GM12878 (cell line): Measurements from ENCODE around the gene FLOT1. TPM values are rescaled to one million over a fixed set of nuclear protein-coding genes. Genes with fewer than 3 reads are reported as not detected.
A peak's percentile ranks its signal among the peaks of the same experiment; 100 is the strongest.

Source experiments
- ATAC-seq: fragments of 200-7000 bp; cut with Tn5 transposase; 3 replicates; pipeline ENCODE4 v1.9.1; 2020; ENCODE audit warnings: mild to moderate bottlenecking, moderate library complexity
- BruUV-seq: library from RNA; stranded (reverse); fragments of 400-500 nt; replicated peaks from 2 replicates; lab custom pipeline; 2021; lab: Mats Ljungman, UMichigan
- CTCF ChIA-PET: fragments of 300-600 bp; sonication (Branson Sonifier 250); formaldehyde crosslinking; extraction: SDS; loops from one replicate; lab custom pipeline; 2021; ENCODE audit warnings: inconsistent platforms; lab: Yijun Ruan, JAX
- POLR2A ChIA-PET: fragments of 350-600 bp; formaldehyde crosslinking; extraction: SDS; loops from one replicate; lab custom pipeline; 2021; ENCODE audit warnings: inconsistent platforms; lab: Charles Lee
- RAD21 ChIA-PET: fragments of 300-600 bp; sonication (Branson Sonifier 250); formaldehyde crosslinking; loops from one replicate; lab custom pipeline; 2023; ENCODE audit warnings: antibody characterized with exemption; ENCODE audit not compliant: unreplicated experiment; lab: Charles Lee
- SMC1A ChIA-PET: fragments of 300-600 bp; sonication (Branson Sonifier 250); formaldehyde crosslinking; loops from one replicate; lab custom pipeline; 2023; ENCODE audit not compliant: unreplicated experiment, uncharacterized antibody; lab: Charles Lee
- DNase-seq: peaks from one replicate; pipeline ENCODE4 v3.0.0-alpha.2; 2011; ENCODE audit warnings: low read depth, low spot score
- FAIRE-seq: peaks from 3 replicates; lab custom pipeline; 2011; peaks lifted over from hg19 to GRCh38; lab: Jason Lieb, UNC
- H2AFZ ChIP-seq: 2 replicates; pipeline ENCODE4 v1.6.0; 2011; ENCODE audit warnings: low read depth, low read length, control low read depth; ENCODE audit not compliant: control insufficient read depth
- H3K27ac ChIP-seq: 2 replicates; pipeline ENCODE4 v1.5.1; 2011; ENCODE audit warnings: control low read depth; ENCODE audit not compliant: control insufficient read depth, insufficient read depth
- H3K27me3 ChIP-seq, 2 experiments: replicated peaks in 1 of 2; 2 replicates each; pipeline versions ENCODE4 v1.6.0 to v1.6.1; 2011; ENCODE audit warnings: low read length in 1 of 2; ENCODE audit not compliant: control insufficient read depth in 2 of 2, insufficient read depth in 2 of 2
- H3K36me3 ChIP-seq, 2 experiments: 2 replicates each; pipeline ENCODE4 v1.5.1; 2011; ENCODE audit warnings: low read length in 1 of 2; ENCODE audit not compliant: control insufficient read depth in 2 of 2, insufficient read depth in 2 of 2
- H3K4me1 ChIP-seq: 2 replicates; pipeline ENCODE4 v1.6.1; 2011; ENCODE audit warnings: mild to moderate bottlenecking, low read length, moderate library complexity, mixed read lengths; ENCODE audit not compliant: control insufficient read depth, insufficient read depth
- H3K4me2 ChIP-seq: 2 replicates; pipeline ENCODE4 v1.6.0; 2011; ENCODE audit warnings: control low read depth; ENCODE audit not compliant: control insufficient read depth, insufficient read depth
- H3K4me3 ChIP-seq: fragments of 200-600 bp; sonication (generic); 2 replicates; pipeline ENCODE4 v1.5.1; 2016
- H3K79me2 ChIP-seq: 2 replicates; pipeline ENCODE4 v1.6.0; 2011; ENCODE audit warnings: low read length; ENCODE audit not compliant: control insufficient read depth, insufficient read depth
- H3K9ac ChIP-seq: 2 replicates; pipeline ENCODE4 v1.8.0; 2011; ENCODE audit warnings: low read length, control low read depth, mixed read lengths; ENCODE audit not compliant: control insufficient read depth, insufficient read depth
- H3K9me3 ChIP-seq: replicated peaks from 3 replicates; pipeline ENCODE4 v1.5.1; 2011; ENCODE audit warnings: mild to moderate bottlenecking, low read length; ENCODE audit not compliant: control insufficient read depth, insufficient read depth
- H4K20me1 ChIP-seq: 2 replicates; pipeline ENCODE4 v1.6.0; 2011; ENCODE audit not compliant: control insufficient read depth, insufficient read depth
- CREM ChIP-seq: IDR thresholded peaks from 2 replicates; pipeline ENCODE4 v1.6.1; 2014; ENCODE audit warnings: antibody characterized with exemption, low read depth
- IRF4 ChIP-seq: IDR thresholded peaks from 2 replicates; pipeline ENCODE4 v1.6.1; 2011; ENCODE audit warnings: low read depth, low read length
- LARP7 ChIP-seq: fragments of 450-650 bp; IDR thresholded peaks from 2 replicates; pipeline ENCODE4 v1.6.1; 2017; ENCODE audit warnings: mild to moderate bottlenecking
- NRF1 ChIP-seq: conservative IDR thresholded peaks from 2 replicates; pipeline ENCODE4 v1.6.1; 2011; ENCODE audit warnings: mild to moderate bottlenecking, low read depth, low read length, improper control_type of control experiment
- PAX8 ChIP-seq: fragments of 450-650 bp; IDR thresholded peaks from 2 replicates; pipeline ENCODE4 v1.6.1; 2017; ENCODE audit warnings: mild to moderate bottlenecking, moderate library complexity
- RFX5 ChIP-seq: IDR thresholded peaks from 2 replicates; pipeline ENCODE4 v1.6.1; 2011; ENCODE audit warnings: low read depth, low read length, improper control_type of control experiment
- SMARCA5 ChIP-seq: fragments of 450-650 bp; IDR thresholded peaks from 2 replicates; pipeline ENCODE4 v1.6.1; 2017; ENCODE audit warnings: mild to moderate bottlenecking
- SMC3 ChIP-seq: IDR thresholded peaks from 2 replicates; pipeline ENCODE4 v1.6.1; 2011; ENCODE audit warnings: low read length, improper control_type of control experiment, borderline replicate concordance
- WGBS: methylation state at CpG from one replicate; pipeline ENCODE4 v1.1.6; 2016; ENCODE audit warnings: low lambda C conversion rate; ENCODE audit not compliant: insufficient replicate concordance, insufficient coverage; ENCODE audit errors: missing lambda C conversion rate; 5-methylcytosine and 5-hydroxymethylcytosine counted together
- in situ Hi-C: fragments of 300-500 bp; cut with MboI; formaldehyde crosslinking; loops from 9 replicates; pipeline ENCODE4 v1.14.3; 2018; ENCODE audit warnings: mixed read lengths
- intact Hi-C: fragments of 100-400 bp; cut with micrococcal nuclease; formaldehyde crosslinking; loops from one replicate; pipeline ENCODE4 v1.14.2; 2022; ENCODE audit not compliant: unreplicated experiment
- polyA plus RNA-seq, 11 experiments: library from polyadenylated mRNA; depleted of rRNA in 4 of 11; unstranded in 6 of 11; stranded (reverse) in 5 of 11; fragments of >200 nt; fragmentation: Nextera tagmentation in 4 of 11; fragmentation: Illumina TruSeq in 1 of 11; extraction: Ambion mirVana in 4 of 11; extraction: Trizol in 1 of 11; gene quantifications; 1 replicate in 1 of 11; 2 replicates in 10 of 11; pipeline versions ENCODE4 v1.2.1 to v1.2.3, GENCODE V29; 2011 to 2016; ENCODE audit warnings: inconsistent platforms in 2 of 11, missing spikeins in 2 of 11, low read depth in 1 of 11
- total RNA-seq, 4 experiments: library from RNA; depleted of rRNA in 3 of 4; stranded (reverse); fragments of >200 nt in 3 of 4; fragmentation: Illumina TruSeq in 1 of 4; extraction: Trizol in 1 of 4; gene quantifications; 2 replicates each; pipeline versions ENCODE4 v1.2.1 to v1.2.3, GENCODE V29; 2013 to 2021

Gene FLOT1
- total and polyA plus RNA-seq, 10 of the 15 experiments (the other 5 are each of a cell fraction or from before 2014, with no cell fraction given): 12.3 to 153 (median 112) TPM

DNA sequence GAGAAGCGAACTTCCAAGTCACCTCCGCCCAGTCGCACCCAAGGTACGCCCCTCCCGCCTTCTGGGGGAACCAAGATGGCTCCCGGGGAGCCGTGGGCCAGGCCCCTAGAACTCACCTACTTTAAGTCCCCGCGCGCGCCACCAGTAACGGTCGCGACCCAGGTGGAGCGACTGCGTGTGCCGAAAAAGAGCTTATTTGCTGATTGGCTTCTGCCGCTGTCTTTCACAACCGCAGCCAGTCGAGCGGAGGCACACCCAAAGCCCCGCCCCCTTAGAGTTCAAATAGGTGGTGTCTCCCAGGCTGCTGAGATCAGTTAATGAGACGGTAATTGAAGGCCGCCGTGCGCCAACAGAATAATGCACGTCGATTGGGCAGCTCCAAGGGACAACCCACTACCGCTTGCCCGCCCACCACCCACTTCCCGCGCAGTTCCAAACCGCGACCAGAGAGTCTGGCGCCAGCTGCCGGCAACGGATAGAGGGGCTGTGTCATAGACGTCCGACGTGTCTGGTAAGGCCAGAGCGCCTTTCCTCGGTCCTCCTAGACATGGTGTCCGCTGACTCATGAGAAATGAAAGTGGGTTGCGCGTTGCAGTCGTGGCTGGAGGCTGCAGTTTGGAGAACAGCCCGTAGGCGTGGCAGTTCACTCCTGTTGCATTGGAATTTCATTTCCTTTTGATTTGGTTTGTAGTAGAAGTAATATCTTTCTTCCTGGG, 25.2 kb downstream of the FLOT1 start, which contains the start of gene MDC1 (continued):
- peak; percentile 65; the same call in 1 of the 2 replicates for TF ChIP-seq IRF4
- TF ChIP-seq SMC3: no peak; the same call in 1 of the 2 replicates
- TF ChIP-seq RFX5: peak; percentile 61; the same call in 1 of the 2 replicates
- peak; percentile 20; the same call in 1 of the 2 replicates for TF ChIP-seq SMARCA5
- TF ChIP-seq NRF1: peak; percentile 6; the same call in 1 of the 2 replicates

DNA sequence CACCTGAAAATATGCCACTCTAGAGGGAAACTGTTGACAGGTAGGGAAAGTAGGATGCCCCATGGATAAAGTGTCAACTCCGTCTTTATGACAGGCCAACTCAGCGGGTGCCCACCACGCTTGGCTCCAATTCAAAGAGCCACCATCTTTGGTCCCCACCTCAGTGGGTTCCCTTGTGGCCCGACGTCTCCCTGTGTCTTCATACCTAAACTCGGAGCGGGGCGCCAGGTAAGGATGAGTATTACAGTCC, 25.7 kb downstream of the FLOT1 start:
- ChIA-PET POLR2A (interaction anchor here (0.5 to 11.6 kb wide), 15 partner anchors 14 to 196 kb away, joined by 3 to 200 read pairs (median 5); partner anchors contain the start of genes FLOT1, GNL1, NRM and PRR3), SMC1A (interaction anchor here (0.7 to 17.7 kb wide), 4 partner anchors 14 to 167 kb away, joined by 3 to 265 read pairs (median 38); partner anchors contain the start of gene NRM), CTCF (interaction anchor here (0.6 to 22.7 kb wide), 8 partner anchors 14 to 373 kb away, joined by 3 to 487 read pairs (median 4); partner anchors contain the start of gene NRM), RAD21 (interaction anchor here (0.7 to 11.2 kb wide), 14 partner anchors 14 to 371 kb away, joined by 3 to 209 read pairs (median 3); partner anchors contain the start of genes DHX16, GNL1, NRM and VARS2)
- TF ChIP-seq CREM: no peak
- TF ChIP-seq SMARCA5: 0 out of 2 replicates have a peak, but pooled peaks have one; percentile 10
- peak; percentile 57 for TF ChIP-seq LARP7
- TF ChIP-seq PAX8: peak; percentile 87; the same call in 1 of the 2 replicates
- H4K20me1 ChIP-seq: no peaks in the 10 kb centered on the region
- intact Hi-C loops: loop anchor here (1.0 kb wide), 3 partner anchors 30 to 100 kb away; partner anchors contain the start of genes MRPS18B and PPP1R10
- peaks cover 20% of the 10 kb centered on the region for H3K4me1 ChIP-seq
- no peaks in the 10 kb centered on the region for H3K9me3 ChIP-seq
- TSS peak; percentile 71 for BruUV-seq
- WGBS: 4% methylated on average over 8 of the region's 8 CpGs
- no peaks in the 10 kb centered on the region for H3K27me3 ChIP-seq
- peak overlapping the region; percentile 81 for H3K4me3 ChIP-seq
- in situ Hi-C loops: loop anchor here (5.0 kb wide), 2 partner anchors 35 to 100 kb away; partner anchors contain the start of genes MRPS18B and PPP1R10
- H3K36me3 ChIP-seq: peaks cover 5 to 6% of the 10 kb centered on the region in 2 experiments; a peak in 3 of 4 replicates
- ATAC-seq (no peak), DNase-seq (no peak), FAIRE-seq (no peak)
- H3K9ac ChIP-seq: peak overlapping the region; percentile 98
- peaks cover 53% of the 10 kb centered on the region for H3K79me2 ChIP-seq
- peak overlapping the region; percentile 70 for H2AFZ ChIP-seq
- H3K27ac ChIP-seq: peak overlapping the region; percentile 98
- H3K4me2 ChIP-seq: peak overlapping the region; percentile 97
